ENCODE data around the gene LRIG1. TPM values are rescaled to one million over a fixed set of nuclear protein-coding genes. Genes with fewer than 3 reads are reported as not detected.

Gene LRIG1
- total and polyA plus RNA-seq, 10 of the 15 experiments (the other 5 are each of a cell fraction or from before 2014, with no cell fraction given), result 0.84 to 16.4 (median 8.1) TPM

GRCh38 chr3:66496301-66496700 lies 4.5 kb downstream of the LRIG1 start:
- Histone ChIP-seq H3K36me3 (ENCODE audit: control insufficient read depth in 2 of 2, insufficient read depth in 2 of 2, low read length in 1 of 2) (no peaks in the 10 kb centered on the region), H3K27me3 (replicated peaks in 1 of 2; ENCODE audit: control insufficient read depth in 2 of 2, insufficient read depth in 2 of 2, low read length in 1 of 2) (peaks cover 0 to 2% of the 10 kb centered on the region in 2 experiments; a peak in 2 of 4 replicates), H3K9me3 (replicated peaks; ENCODE audit: control insufficient read depth, insufficient read depth, low read length) (no peaks in the 10 kb centered on the region), H2AFZ (ENCODE audit: control insufficient read depth, low read depth, low read length) (no peak overlapping the region), H3K4me1 (ENCODE audit: control insufficient read depth, insufficient read depth, low read length) (peaks cover 4% of the 10 kb centered on the region; the same call in 1 of the 2 replicates), H3K9ac (ENCODE audit: control insufficient read depth, insufficient read depth, low read length) (no peak overlapping the region), H4K20me1 (ENCODE audit: control insufficient read depth, insufficient read depth) (no peaks in the 10 kb centered on the region), H3K4me3 (no peak overlapping the region), H3K4me2 (ENCODE audit: control insufficient read depth, insufficient read depth) (no peak overlapping the region), H3K27ac (ENCODE audit: control insufficient read depth, insufficient read depth) (no peak overlapping the region), H3K79me2 (ENCODE audit: control insufficient read depth, insufficient read depth, low read length) (peaks cover 9% of the 10 kb centered on the region)
- ChIA-PET POLR2A (interaction anchor here (1.0 kb wide), 1 partner anchor 15 kb away, joined by 3 read pairs; no protein-coding TSS in a partner anchor), SMC1A (ENCODE audit: uncharacterized antibody, unreplicated experiment) (interaction anchor here (1.5 to 2.3 kb wide), 3 partner anchors 22 to 36 kb away, joined by 3 to 7 read pairs (median 6); no protein-coding TSS in a partner anchor), RAD21 (ENCODE audit: unreplicated experiment) (interaction anchor here (1.0 to 1.1 kb wide), 2 partner anchors 16 to 23 kb away, joined by 3 read pairs; no protein-coding TSS in a partner anchor), CTCF (interaction anchor here (1.2 to 2.5 kb wide), 4 partner anchors 14 to 326 kb away, joined by 3 to 8 read pairs (median 3); no protein-coding TSS in a partner anchor)
- ATAC-seq, result no peak
- no peak for DNase-seq (ENCODE audit: low read depth, low spot score)
- TF ChIP-seq SREBF2 (IDR thresholded peaks at IDR 0.05; ENCODE audit: low read length), result no peak
- TF ChIP-seq GABPA (IDR thresholded peaks at IDR 0.05; ENCODE audit: low read depth), result no peak
- 57% methylated on average over 3 of the region's 3 CpGs for WGBS (ENCODE audit: insufficient coverage, insufficient replicate concordance, low lambda C conversion rate, missing lambda C conversion rate)
- in situ Hi-C loops (cut with MboI) (no loop called here), intact Hi-C loops (cut with micrococcal nuclease; ENCODE audit: unreplicated experiment) (no loop called here)
- no TSS peak for BruUV-seq (replicated peaks)
- no peak for FAIRE-seq

GRCh38 chr3:66495668-66496045 lies 5.2 kb downstream of the LRIG1 start:
- CTCF ChIA-PET, result interaction anchor here (1.2 kb wide), 1 partner anchor 14 kb away, joined by 3 read pairs; no protein-coding TSS in a partner anchor
- H3K9me3 ChIP-seq (replicated peaks; ENCODE audit: control insufficient read depth, insufficient read depth, low read length), result no peaks in the 10 kb centered on the region
- DNase-seq (ENCODE audit: low read depth, low spot score), result no peak
- BruUV-seq (replicated peaks), result no TSS peak
- no peak overlapping the region for H3K9ac ChIP-seq (ENCODE audit: control insufficient read depth, insufficient read depth, low read length)
- ATAC-seq, result peak; percentile 11; the same call in 2 of the 3 replicates
- 49% methylated on average over 3 of the region's 3 CpGs for WGBS (ENCODE audit: insufficient coverage, insufficient replicate concordance, low lambda C conversion rate, missing lambda C conversion rate)
- peaks cover 9% of the 10 kb centered on the region for H3K79me2 ChIP-seq (ENCODE audit: control insufficient read depth, insufficient read depth, low read length)
- in situ Hi-C loops (cut with MboI) (no loop called here), intact Hi-C loops (cut with micrococcal nuclease; ENCODE audit: unreplicated experiment) (no loop called here)
- peak overlapping the region; percentile 34 for H3K4me2 ChIP-seq (ENCODE audit: control insufficient read depth, insufficient read depth)
- peaks cover 0 to 2% of the 10 kb centered on the region in 2 experiments; a peak in 2 of 4 replicates for H3K27me3 ChIP-seq (replicated peaks in 1 of 2; ENCODE audit: control insufficient read depth in 2 of 2, insufficient read depth in 2 of 2, low read length in 1 of 2)
- no peaks in the 10 kb centered on the region for H4K20me1 ChIP-seq (ENCODE audit: control insufficient read depth, insufficient read depth)
- POLR2A ChIA-PET, result no interaction called here
- FAIRE-seq, result no peak
- SMC1A ChIA-PET (ENCODE audit: uncharacterized antibody, unreplicated experiment), result interaction anchor here (1.5 to 2.3 kb wide), 3 partner anchors 21 to 36 kb away, joined by 3 to 7 read pairs (median 6); no protein-coding TSS in a partner anchor
- no peak overlapping the region for H3K4me3 ChIP-seq
- TF ChIP-seq ZBED1 (IDR thresholded peaks at IDR 0.05; ENCODE audit: borderline replicate concordance) (no peak), NFYA (IDR thresholded peaks at IDR 0.05; ENCODE audit: borderline replicate concordance, low read depth, low read length) (no peak), FOXK2 (IDR thresholded peaks at IDR 0.05) (no peak), KAT2A (conservative IDR thresholded peaks at IDR 0.05; ENCODE audit: control insufficient read depth, low read depth, low read length) (no peak), KDM1A (IDR thresholded peaks at IDR 0.05; ENCODE audit: borderline replicate concordance) (no peak), CREB1 (IDR thresholded peaks at IDR 0.05; ENCODE audit: low read depth) (no peak), BCL11A (IDR thresholded peaks at IDR 0.05; ENCODE audit: low read depth, low read length) (no peak), RELA (IDR thresholded peaks at IDR 0.05; ENCODE audit: borderline replicate concordance, partially characterized antibody) (no peak), IRF4 (IDR thresholded peaks at IDR 0.05; ENCODE audit: low read depth, low read length) (no peak), ETV6 (conservative IDR thresholded peaks at IDR 0.05 in 1 of 2, IDR thresholded peaks at IDR 0.05 in 1 of 2; ENCODE audit: borderline replicate concordance in 1 of 2, low read depth in 1 of 2) (no peak)
- TF ChIP-seq, protein P1, sequence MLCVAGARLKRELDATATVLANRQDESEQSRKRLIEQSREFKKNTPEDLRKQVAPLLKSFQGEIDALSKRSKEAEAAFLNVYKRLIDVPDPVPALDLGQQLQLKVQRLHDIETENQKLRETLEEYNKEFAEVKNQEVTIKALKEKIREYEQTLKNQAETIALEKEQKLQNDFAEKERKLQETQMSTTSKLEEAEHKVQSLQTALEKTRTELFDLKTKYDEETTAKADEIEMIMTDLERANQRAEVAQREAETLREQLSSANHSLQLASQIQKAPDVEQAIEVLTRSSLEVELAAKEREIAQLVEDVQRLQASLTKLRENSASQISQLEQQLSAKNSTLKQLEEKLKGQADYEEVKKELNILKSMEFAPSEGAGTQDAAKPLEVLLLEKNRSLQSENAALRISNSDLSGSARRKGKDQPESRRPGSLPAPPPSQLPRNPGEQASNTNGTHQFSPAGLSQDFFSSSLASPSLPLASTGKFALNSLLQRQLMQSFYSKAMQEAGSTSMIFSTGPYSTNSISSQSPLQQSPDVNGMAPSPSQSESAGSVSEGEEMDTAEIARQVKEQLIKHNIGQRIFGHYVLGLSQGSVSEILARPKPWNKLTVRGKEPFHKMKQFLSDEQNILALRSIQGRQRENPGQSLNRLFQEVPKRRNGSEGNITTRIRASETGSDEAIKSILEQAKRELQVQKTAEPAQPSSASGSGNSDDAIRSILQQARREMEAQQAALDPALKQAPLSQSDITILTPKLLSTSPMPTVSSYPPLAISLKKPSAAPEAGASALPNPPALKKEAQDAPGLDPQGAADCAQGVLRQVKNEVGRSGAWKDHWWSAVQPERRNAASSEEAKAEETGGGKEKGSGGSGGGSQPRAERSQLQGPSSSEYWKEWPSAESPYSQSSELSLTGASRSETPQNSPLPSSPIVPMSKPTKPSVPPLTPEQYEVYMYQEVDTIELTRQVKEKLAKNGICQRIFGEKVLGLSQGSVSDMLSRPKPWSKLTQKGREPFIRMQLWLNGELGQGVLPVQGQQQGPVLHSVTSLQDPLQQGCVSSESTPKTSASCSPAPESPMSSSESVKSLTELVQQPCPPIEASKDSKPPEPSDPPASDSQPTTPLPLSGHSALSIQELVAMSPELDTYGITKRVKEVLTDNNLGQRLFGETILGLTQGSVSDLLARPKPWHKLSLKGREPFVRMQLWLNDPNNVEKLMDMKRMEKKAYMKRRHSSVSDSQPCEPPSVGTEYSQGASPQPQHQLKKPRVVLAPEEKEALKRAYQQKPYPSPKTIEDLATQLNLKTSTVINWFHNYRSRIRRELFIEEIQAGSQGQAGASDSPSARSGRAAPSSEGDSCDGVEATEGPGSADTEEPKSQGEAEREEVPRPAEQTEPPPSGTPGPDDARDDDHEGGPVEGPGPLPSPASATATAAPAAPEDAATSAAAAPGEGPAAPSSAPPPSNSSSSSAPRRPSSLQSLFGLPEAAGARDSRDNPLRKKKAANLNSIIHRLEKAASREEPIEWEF (IDR thresholded peaks at IDR 0.05; ENCODE audit: insufficient replicate concordance, low read depth, low read length), result no peak
- peaks cover 4% of the 10 kb centered on the region; the same call in 1 of the 2 replicates for H3K4me1 ChIP-seq (ENCODE audit: control insufficient read depth, insufficient read depth, low read length)
- RAD21 ChIA-PET (ENCODE audit: unreplicated experiment), result interaction anchor here (1.0 kb wide), 1 partner anchor 16 kb away, joined by 3 read pairs; no protein-coding TSS in a partner anchor
- no peaks in the 10 kb centered on the region for H3K36me3 ChIP-seq (ENCODE audit: control insufficient read depth in 2 of 2, insufficient read depth in 2 of 2, low read length in 1 of 2)
- H2AFZ ChIP-seq (ENCODE audit: control insufficient read depth, low read depth, low read length), result no peak overlapping the region
- H3K27ac ChIP-seq (ENCODE audit: control insufficient read depth, insufficient read depth), result no peak overlapping the region
